Bronchial epithelial cell (primary cell): ENCODE measurements around the gene PXK. TPM values are rescaled to one million over a fixed set of nuclear protein-coding genes. Genes with fewer than 3 reads are reported as not detected.

Source experiments
- DNase-seq: peaks from one replicate; pipeline ENCODE4 v3.0.0-alpha.2; 2010; ENCODE audit warnings: low read depth
- FAIRE-seq: peaks from 2 replicates; lab custom pipeline; 2011; peaks lifted over from hg19 to GRCh38; lab: Jason Lieb, UNC
- H3K27me3 ChIP-seq: 2 replicates; pipeline ENCODE4 v1.5.1; 2011; ENCODE audit warnings: low read length; ENCODE audit not compliant: control insufficient read depth, insufficient read depth
- H3K36me3 ChIP-seq: 2 replicates; pipeline ENCODE4 v1.5.1; 2011; ENCODE audit warnings: low read length; ENCODE audit not compliant: control insufficient read depth, insufficient read depth
- H3K4me3 ChIP-seq: 2 replicates; pipeline ENCODE4 v1.5.1; 2011; ENCODE audit warnings: mild to moderate bottlenecking, low read depth, low read length, control low read depth
- total RNA-seq: library from RNA; depleted of rRNA; stranded (reverse); fragments of >200 nt; gene quantifications from 2 replicates; pipeline ENCODE4 v1.2.1, GENCODE V29; 2014
- TF ChIP-seq, protein P1 (sequence below): IDR thresholded peaks from 2 replicates; pipeline ENCODE4 v1.5.1; 2011; ENCODE audit warnings: mild to moderate bottlenecking, moderate library complexity, low read length, control low read depth, inconsistent platforms; ENCODE audit not compliant: insufficient read depth, severe bottlenecking

PXK gene
- total RNA-seq, 1 donor from 2014 or later: 12.4 TPM

DNA sequence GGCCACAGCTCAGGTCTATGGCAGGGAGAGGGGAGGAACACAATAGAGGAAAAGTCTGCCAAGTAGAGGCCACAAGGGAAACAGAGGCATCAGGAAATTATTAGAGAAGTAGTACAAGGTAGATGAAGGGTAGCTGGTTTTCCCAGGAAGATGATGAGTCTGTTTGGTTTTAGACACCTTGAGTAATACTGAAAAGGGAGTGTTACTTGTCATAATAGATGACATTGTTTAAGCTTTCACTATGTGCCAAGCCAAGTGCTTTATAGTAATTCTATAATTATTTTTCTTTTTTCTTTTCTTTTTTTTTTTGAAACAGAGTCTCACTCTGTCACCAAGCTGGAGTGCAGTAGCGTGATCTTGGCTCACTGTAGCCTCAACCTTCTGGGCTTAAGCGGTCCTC, 13.7 kb downstream of the PXK start:
- Histone ChIP-seq H3K27me3 (no peaks in the 10 kb centered on the region), H3K4me3 (no peak overlapping the region), H3K36me3 (peaks cover 5% of the 10 kb centered on the region)
- DNase-seq (no peak), FAIRE-seq (no peak)
- TF ChIP-seq, protein P1, sequence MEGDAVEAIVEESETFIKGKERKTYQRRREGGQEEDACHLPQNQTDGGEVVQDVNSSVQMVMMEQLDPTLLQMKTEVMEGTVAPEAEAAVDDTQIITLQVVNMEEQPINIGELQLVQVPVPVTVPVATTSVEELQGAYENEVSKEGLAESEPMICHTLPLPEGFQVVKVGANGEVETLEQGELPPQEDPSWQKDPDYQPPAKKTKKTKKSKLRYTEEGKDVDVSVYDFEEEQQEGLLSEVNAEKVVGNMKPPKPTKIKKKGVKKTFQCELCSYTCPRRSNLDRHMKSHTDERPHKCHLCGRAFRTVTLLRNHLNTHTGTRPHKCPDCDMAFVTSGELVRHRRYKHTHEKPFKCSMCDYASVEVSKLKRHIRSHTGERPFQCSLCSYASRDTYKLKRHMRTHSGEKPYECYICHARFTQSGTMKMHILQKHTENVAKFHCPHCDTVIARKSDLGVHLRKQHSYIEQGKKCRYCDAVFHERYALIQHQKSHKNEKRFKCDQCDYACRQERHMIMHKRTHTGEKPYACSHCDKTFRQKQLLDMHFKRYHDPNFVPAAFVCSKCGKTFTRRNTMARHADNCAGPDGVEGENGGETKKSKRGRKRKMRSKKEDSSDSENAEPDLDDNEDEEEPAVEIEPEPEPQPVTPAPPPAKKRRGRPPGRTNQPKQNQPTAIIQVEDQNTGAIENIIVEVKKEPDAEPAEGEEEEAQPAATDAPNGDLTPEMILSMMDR: no peak

DNA sequence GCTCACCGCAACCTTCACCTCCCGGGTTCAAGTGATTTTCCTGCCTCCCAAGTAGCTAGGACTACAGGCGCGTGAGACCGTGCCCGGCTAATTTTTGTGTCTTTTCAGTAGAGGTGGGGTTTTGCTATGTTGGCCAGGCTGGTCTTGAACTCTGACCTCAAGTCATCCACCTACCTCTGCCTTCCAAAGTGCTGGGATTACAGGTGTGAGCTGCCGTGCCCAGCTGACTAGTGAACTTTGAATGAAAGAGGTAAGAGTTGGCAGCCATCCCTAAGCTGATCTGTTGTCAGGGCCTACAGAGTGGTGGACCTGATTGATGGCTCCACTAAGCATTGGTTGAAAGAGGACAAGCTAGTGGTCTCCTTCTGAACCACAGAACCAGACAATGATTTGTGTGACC, 15.3 kb downstream of the PXK start:
- DNase-seq (no peak), FAIRE-seq (no peak)
- no peaks in the 10 kb centered on the region for H3K27me3 ChIP-seq
- H3K4me3 ChIP-seq: no peak overlapping the region
- TF ChIP-seq, protein P1: no peak
- H3K36me3 ChIP-seq: peaks cover 5% of the 10 kb centered on the region

DNA sequence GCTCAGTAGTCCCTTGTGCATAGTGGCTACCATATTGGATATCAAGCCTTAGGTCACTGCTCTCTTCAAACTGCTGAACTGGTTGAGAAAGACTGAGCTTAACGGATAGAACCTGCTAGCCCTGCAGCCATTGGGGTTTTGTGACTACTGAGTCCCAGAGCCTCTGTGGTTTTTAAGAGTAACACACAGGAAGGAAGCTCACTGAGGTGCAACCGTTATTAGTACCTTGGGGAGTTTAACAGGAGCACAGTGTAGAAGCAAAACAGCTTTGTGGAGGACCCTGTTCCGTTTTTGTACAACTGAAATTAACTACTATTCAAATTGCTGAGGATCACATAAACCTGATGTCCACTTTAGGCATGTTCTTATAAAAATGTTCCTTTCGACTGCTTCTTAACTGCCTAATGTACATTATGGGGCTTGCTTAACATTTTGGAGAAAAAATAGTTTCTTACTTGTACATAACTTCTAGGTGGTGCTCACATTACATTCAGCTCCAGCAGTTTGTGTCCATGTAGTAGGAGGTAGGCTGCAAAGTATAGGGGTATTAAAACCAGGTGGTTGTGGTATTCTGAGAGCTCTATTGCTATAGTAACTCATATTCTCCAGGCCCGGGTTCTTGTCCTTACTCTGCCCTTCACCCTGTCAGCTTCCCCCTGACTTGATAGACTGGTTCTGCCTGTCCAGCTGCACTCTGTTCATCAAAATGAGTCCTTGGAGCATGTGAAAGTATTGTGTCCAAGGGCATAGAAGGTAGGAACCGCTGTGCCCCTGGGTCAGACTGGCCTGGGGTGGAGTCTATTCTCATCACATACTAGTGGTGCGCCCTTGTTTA, 17.3 kb downstream of the PXK start:
- TF ChIP-seq, protein P1: no peak
- H3K27me3 ChIP-seq: no peaks in the 10 kb centered on the region
- no peak overlapping the region for H3K4me3 ChIP-seq
- peaks cover 3% of the 10 kb centered on the region for H3K36me3 ChIP-seq
- DNase-seq (no peak), FAIRE-seq (no peak)

DNA sequence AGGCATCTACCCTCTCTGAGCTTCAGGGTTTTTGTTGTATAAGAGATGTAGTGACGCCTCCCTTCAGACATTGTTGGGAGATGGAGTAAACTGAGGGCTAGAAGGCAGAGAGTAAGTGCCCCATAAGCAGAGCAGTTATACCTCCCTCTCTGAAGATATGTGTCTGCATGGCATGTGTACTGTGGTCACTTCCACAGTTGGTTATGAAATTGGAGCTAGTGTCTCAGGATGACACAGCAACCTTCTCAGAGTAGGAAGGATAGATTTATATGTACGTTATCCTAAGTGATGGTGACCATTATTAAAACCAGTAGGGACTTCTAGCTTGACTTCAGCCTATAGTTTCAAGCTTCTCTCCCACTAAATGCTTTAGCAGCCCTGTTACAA, 17.9 kb downstream of the PXK start:
- TF ChIP-seq, protein P1: no peak
- no peak for FAIRE-seq
- Histone ChIP-seq H3K4me3 (no peak overlapping the region), H3K36me3 (peaks cover 3% of the 10 kb centered on the region), H3K27me3 (no peaks in the 10 kb centered on the region)
- DNase-seq: no peak

DNA sequence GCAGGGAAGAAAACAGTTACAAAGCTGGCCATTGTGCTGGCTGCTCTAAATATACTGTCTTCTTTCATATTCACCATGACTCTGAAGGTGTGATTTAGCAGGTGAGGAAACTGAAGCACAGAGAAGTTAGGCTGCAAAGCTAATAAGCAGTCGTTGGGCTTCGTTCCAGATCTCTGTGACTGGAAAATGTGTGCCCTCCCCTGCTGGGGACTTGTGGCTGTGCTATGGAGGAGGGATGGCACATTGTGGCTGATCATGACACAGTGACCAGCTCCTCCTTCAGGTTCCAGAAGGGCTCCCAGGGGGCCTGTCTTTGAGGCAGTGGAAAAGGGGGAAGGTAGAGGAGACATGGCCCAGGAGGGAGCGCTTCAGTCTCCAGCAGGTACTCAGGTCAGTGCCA, 19.2 kb downstream of the PXK start:
- FAIRE-seq (no peak), DNase-seq (no peak)
- TF ChIP-seq, protein P1: no peak
- Histone ChIP-seq H3K4me3 (no peak overlapping the region), H3K36me3 (peaks cover 3% of the 10 kb centered on the region), H3K27me3 (no peaks in the 10 kb centered on the region)
